Measurements from ENCODE around the gene NOVA2. TPM values are rescaled to one million over a fixed set of nuclear protein-coding genes. Genes with fewer than 3 reads are reported as not detected.

NOVA2 gene
- total and polyA plus RNA-seq, 2 donors (not counting 3 experiments of a cell fraction or from before 2014, with no cell fraction given) = 5.6 to 34.2 TPM

DNA sequence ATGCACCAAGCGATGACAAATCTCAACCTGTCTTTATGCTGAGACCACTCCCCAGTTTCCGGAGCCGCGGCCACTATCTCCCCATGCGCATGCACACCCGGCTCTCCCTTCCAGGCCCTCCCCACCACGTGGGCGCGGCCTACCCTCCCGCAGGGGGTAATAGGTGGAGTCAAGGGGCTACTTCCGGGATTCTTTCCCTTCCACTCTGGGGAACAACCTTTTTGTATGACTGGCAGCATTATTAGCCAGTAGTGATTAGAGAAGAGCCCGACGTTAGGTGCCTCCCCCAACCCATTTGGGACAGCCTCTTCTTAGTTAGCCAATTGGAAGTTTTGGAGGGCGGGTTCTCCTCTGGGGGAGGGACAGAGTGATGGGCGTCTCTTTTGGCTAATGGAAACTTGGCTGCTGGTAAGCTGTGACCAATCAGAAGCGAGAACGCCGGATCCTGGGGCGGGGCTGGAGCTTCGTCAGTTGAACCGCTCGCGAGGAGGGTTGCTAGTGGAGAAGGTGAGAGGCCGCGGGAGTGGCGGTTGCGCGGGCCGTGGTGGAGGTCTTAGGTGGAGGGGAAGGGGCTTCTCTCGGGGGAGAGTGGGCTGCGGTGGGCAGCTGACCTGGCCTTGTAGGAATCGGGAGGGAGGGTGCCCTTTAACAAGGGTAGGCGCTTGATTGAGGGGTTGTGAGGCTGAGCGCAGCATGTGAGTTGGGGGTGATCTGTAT, 21.5 kb upstream of the NOVA2 start, which contains the start of gene CCDC61:
CCDC61 (plus strand) TSS at position 470 of the 717 bp plus-strand sequence. CDS start 7,552 bp downstream, outside the sequence.
- H3K4me2 ChIP-seq (ENCODE audit: insufficient read depth, low read length) = peak within 1 kb of the TSS; percentile 99
- no peaks in the 10 kb centered on the region for H3K36me3 ChIP-seq (ENCODE audit: control insufficient read depth in 2 of 2, extremely low read depth in 1 of 2, insufficient read depth in 2 of 2, low read length in 2 of 2)
- H3K9ac ChIP-seq (replicated peaks; ENCODE audit: extremely low read depth, insufficient read depth, low read length) = peak within 1 kb of the TSS; percentile 90
- CTCF ChIA-PET = interaction anchor here (0.9 to 2.3 kb wide), 15 partner anchors 9 to 286 kb away, joined by 3 to 11 read pairs (median 4); partner anchors contain the start of genes MYPOP and NOVA2
- peak within 1 kb of the TSS; percentile 69 to 99 (median 95) for H3K4me3 ChIP-seq (replicated peaks in 1 of 3; ENCODE audit: insufficient read depth in 1 of 3, low read depth in 1 of 3, low read length in 3 of 3)
- H2AFZ ChIP-seq (ENCODE audit: low read depth, low read length) = peak within 1 kb of the TSS; percentile 86
- POLR2A ChIA-PET = interaction anchor here (0.6 to 1.0 kb wide), 3 partner anchors 20 to 92 kb away, joined by 3 to 5 read pairs (median 3); partner anchors contain the start of gene MYPOP
- H3K9me3 ChIP-seq (replicated peaks; ENCODE audit: control insufficient read depth, insufficient read depth, low read length) = no peaks in the 10 kb centered on the region
- peaks cover 0 to under 1% of the 10 kb centered on the region in 2 experiments for H3K27me3 ChIP-seq (ENCODE audit: control insufficient read depth in 2 of 2, insufficient read depth in 2 of 2, low read length in 2 of 2)
- TF ChIP-seq GATA2 (IDR thresholded peaks at IDR 0.05; ENCODE audit: insufficient read depth, insufficient read length, low read depth, low read length) = no peak
- no peak for TF ChIP-seq JUN (IDR thresholded peaks at IDR 0.05; ENCODE audit: borderline replicate concordance, insufficient read depth, insufficient read length, low read depth)
- peak; percentile 90 for TF ChIP-seq POLR2A (IDR thresholded peaks at IDR 0.05; ENCODE audit: low read depth, low read length)
- peak; percentile 61 for TF ChIP-seq POLR2AphosphoS5 (IDR thresholded peaks at IDR 0.05; ENCODE audit: insufficient read depth, low read depth, low read length)
- TF ChIP-seq MYC (IDR thresholded peaks at IDR 0.05; ENCODE audit: low read depth, low read length) = peak; percentile 42
- TF ChIP-seq, protein P1, sequence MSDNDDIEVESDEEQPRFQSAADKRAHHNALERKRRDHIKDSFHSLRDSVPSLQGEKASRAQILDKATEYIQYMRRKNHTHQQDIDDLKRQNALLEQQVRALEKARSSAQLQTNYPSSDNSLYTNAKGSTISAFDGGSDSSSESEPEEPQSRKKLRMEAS (IDR thresholded peaks at IDR 0.05; ENCODE audit: insufficient read depth, insufficient read length) = peak; percentile 88
- TF ChIP-seq, protein P2, sequence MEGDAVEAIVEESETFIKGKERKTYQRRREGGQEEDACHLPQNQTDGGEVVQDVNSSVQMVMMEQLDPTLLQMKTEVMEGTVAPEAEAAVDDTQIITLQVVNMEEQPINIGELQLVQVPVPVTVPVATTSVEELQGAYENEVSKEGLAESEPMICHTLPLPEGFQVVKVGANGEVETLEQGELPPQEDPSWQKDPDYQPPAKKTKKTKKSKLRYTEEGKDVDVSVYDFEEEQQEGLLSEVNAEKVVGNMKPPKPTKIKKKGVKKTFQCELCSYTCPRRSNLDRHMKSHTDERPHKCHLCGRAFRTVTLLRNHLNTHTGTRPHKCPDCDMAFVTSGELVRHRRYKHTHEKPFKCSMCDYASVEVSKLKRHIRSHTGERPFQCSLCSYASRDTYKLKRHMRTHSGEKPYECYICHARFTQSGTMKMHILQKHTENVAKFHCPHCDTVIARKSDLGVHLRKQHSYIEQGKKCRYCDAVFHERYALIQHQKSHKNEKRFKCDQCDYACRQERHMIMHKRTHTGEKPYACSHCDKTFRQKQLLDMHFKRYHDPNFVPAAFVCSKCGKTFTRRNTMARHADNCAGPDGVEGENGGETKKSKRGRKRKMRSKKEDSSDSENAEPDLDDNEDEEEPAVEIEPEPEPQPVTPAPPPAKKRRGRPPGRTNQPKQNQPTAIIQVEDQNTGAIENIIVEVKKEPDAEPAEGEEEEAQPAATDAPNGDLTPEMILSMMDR (IDR thresholded peaks at IDR 0.05; ENCODE audit: extremely low read depth in 1 of 2, insufficient read depth in 1 of 2, low read depth in 1 of 2, low read length in 2 of 2) = no peak
- peak within 1 kb of the TSS; percentile 64 for H3K27ac ChIP-seq (ENCODE audit: insufficient read depth, low read depth, low read length)
- DNase-seq (ENCODE audit: low read depth, low spot score) (peak; percentile 100), FAIRE-seq (peak; percentile 99)
- no peaks in the 10 kb centered on the region for H3K9me1 ChIP-seq (replicated peaks; ENCODE audit: control insufficient read depth, extremely low read depth, insufficient read depth, low read length)
- BruUV-seq (replicated peaks) = no TSS peak
- H3K4me1 ChIP-seq (ENCODE audit: control insufficient read depth, extremely low read depth, insufficient read depth, low read length) = peaks cover 10% of the 10 kb centered on the region
- no peaks in the 10 kb centered on the region for H4K20me1 ChIP-seq (replicated peaks; ENCODE audit: control insufficient read depth, extremely low read depth, insufficient read depth, low read length)
- intact Hi-C loops (cut with micrococcal nuclease) = loop anchor here (1.0 to 5.0 kb wide), 4 partner anchors 21 to 178 kb away; partner anchors contain the start of genes MYPOP and RSPH6A
- dilution Hi-C loops (cut with MboI; ENCODE audit: extremely low pct_ligation_motif_present, low sequenced_read_pairs) = no loop called here
- H3K79me2 ChIP-seq (ENCODE audit: control insufficient read depth, insufficient read depth, low read length) = peaks cover 5% of the 10 kb centered on the region
